Embryonic facial prominence (tissue), 1 donor: ENCODE results near the gene MTMR4.
"Not testable (repeated sequence)": the region's sequence is repeated elsewhere in the genome, so short reads cannot be mapped to it uniquely, and the experiment has no call there.

ENCODE experiments used
- DNase-seq: peaks from one replicate; pipeline ENCODE4 v3.0.0-alpha.2; 2016; ENCODE audit errors: extremely low spot score

MTMR4 gene

GRCh38 chr17:58492238-58493121 is 22.0 kb downstream of the MTMR4 start:
- DNase-seq, result no peak

- DNase-seq, result no peak
These were observed 22.9 kb downstream of the MTMR4 start for GRCh38 chr17:58491510-58492045.

- no peak for DNase-seq
These were observed 26.0 kb downstream of the MTMR4 start for GRCh38 chr17:58488428-58488890.

- DNase-seq, result no peak
These were observed 26.6 kb downstream of the MTMR4 start, which contains the start of gene HSF5 for GRCh38 chr17:58487589-58488427. Gene HSF5, minus strand, starts transcription at chr17:58488408. Its CDS starts 134 bp downstream, at chr17:58488274.

GRCh38 chr17:58484600-58484999 is 29.8 kb downstream of the MTMR4 start:
- DNase-seq, result no peak

- DNase-seq, result not testable (repeated sequence)
These were observed 32.6 kb downstream of the MTMR4 start for GRCh38 chr17:58481798-58482197.

GRCh38 chr17:58480090-58480489 is 34.3 kb downstream of the MTMR4 start:
- no peak for DNase-seq

GRCh38 chr17:58476812-58477211 is 37.6 kb downstream of the MTMR4 start:
- no peak for DNase-seq

- DNase-seq, result no peak
These were observed 38.5 kb downstream of the MTMR4 start for GRCh38 chr17:58475985-58476384.

- DNase-seq, result no peak
These were observed 44.1 kb downstream of the MTMR4 start for GRCh38 chr17:58470356-58470755.

- DNase-seq, result no peak
These were observed 45.5 kb downstream of the MTMR4 start for GRCh38 chr17:58468944-58469343.

GRCh38 chr17:58455491-58455890 is 58.9 kb downstream of the MTMR4 start:
- no peak for DNase-seq

- DNase-seq, result no peak
These were observed 61.7 kb downstream of the MTMR4 start for GRCh38 chr17:58452738-58453137.

- DNase-seq, result no peak
These were observed 67.1 kb downstream of the MTMR4 start for GRCh38 chr17:58447039-58447975.

- DNase-seq, result no peak
These were observed 68.4 kb downstream of the MTMR4 start for GRCh38 chr17:58446086-58446485.
